ENCODE data around the gene PPP2R5C.

DNA sequence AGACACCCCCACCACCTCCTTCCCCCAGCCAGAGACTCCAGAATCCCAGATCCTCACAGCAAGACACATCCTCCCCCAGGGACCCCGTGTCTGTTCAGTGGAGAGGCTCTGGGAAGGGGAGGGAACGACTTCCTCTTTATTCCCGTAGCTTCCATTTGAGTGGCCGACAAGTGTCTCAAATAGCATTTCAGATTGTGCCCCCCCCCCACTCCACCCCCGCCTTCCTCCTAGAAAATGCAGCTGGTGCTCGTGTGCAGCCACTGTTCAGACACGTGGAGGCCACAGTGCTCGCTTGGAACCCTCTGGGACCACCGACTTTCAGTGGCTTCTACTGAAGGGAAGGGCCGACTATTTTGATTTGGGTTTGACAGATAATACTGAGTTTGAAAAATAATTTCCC lies 14.3 kb downstream of the PPP2R5C start:
- TF ChIP-seq POLR2AphosphoS5 (IDR thresholded peaks at IDR 0.05; ENCODE audit: borderline replicate concordance, low read depth, low read length) (no peak), EZH2 (IDR thresholded peaks at IDR 0.05) (no peak)

Measured in SK-N-MC (cell line).